Neuronal stem cell (in vitro differentiated cells): ENCODE results near the gene MET.

Experiments
- DNase-seq: peaks from one replicate; pipeline ENCODE4 v3.0.0-alpha.2; 2013; ENCODE audit warnings: low spot score
- H2AFZ ChIP-seq: one replicate; pipeline ENCODE4 v1.6.1; 2013; ENCODE audit warnings: mild to moderate bottlenecking, low read length, inconsistent platforms
- H2AK5ac ChIP-seq: 2 replicates; pipeline ENCODE4 v1.6.1; 2013; ENCODE audit warnings: low read depth, mild to moderate bottlenecking, inconsistent platforms, low read length, moderate library complexity, mixed read lengths
- H2BK120ac ChIP-seq: 2 replicates; pipeline ENCODE4 v1.6.1; 2013; ENCODE audit warnings: low read depth, mild to moderate bottlenecking, inconsistent platforms, low read length, moderate library complexity, mixed read lengths
- H2BK12ac ChIP-seq: one replicate; pipeline ENCODE4 v1.6.1; 2013; ENCODE audit warnings: low read length, inconsistent platforms
- H2BK15ac ChIP-seq: 2 replicates; pipeline ENCODE4 v1.6.1; 2013; ENCODE audit warnings: mild to moderate bottlenecking, low read length, inconsistent platforms, mixed read lengths
- H2BK5ac ChIP-seq: one replicate; pipeline ENCODE4 v1.6.1; 2013; ENCODE audit warnings: inconsistent platforms, mild to moderate bottlenecking, low read length, moderate library complexity
- H3K14ac ChIP-seq: one replicate; pipeline ENCODE4 v1.6.1; 2013; ENCODE audit warnings: low read length, inconsistent platforms
- H3K18ac ChIP-seq: 2 replicates; pipeline ENCODE4 v1.6.1; 2013; ENCODE audit warnings: low read length, inconsistent platforms
- H3K23ac ChIP-seq: 2 replicates; pipeline ENCODE4 v1.6.1; 2013; ENCODE audit warnings: low read depth, mild to moderate bottlenecking, mixed read lengths, low read length, inconsistent platforms; ENCODE audit not compliant: poor library complexity
- H3K27ac ChIP-seq: replicated peaks from 3 replicates; pipeline ENCODE4 v1.5.1; 2013; ENCODE audit warnings: low read length, inconsistent platforms
- H3K27me3 ChIP-seq, 3 experiments: 2 replicates each; pipeline ENCODE4 v1.6.1; 2013; ENCODE audit warnings: low read length in 3 of 3, mild to moderate bottlenecking in 2 of 3, inconsistent platforms in 1 of 3, low read depth in 1 of 3, mixed read lengths in 1 of 3, moderate library complexity in 1 of 3; ENCODE audit not compliant: control insufficient read depth in 3 of 3, insufficient read depth in 3 of 3
- H3K36me3 ChIP-seq, 2 donors: replicated peaks in 1 of 2; 2 replicates each; pipeline ENCODE4 v1.6.1; 2013; ENCODE audit warnings: low read length in 2 of 2; ENCODE audit not compliant: control insufficient read depth in 2 of 2, insufficient read depth in 2 of 2
- H3K4ac ChIP-seq: 2 replicates; pipeline ENCODE4 v1.6.1; 2013; ENCODE audit warnings: inconsistent platforms, mild to moderate bottlenecking, low read length, moderate library complexity
- H3K4me1 ChIP-seq, 2 donors: 1 replicate in 1 of 2; 2 replicates in 1 of 2; pipeline ENCODE4 v1.6.1; 2013; ENCODE audit warnings: low read length in 2 of 2, low read depth in 1 of 2; ENCODE audit not compliant: control insufficient read depth in 2 of 2, insufficient read depth in 1 of 2
- H3K4me2 ChIP-seq: one replicate; pipeline ENCODE4 v1.6.1; 2013; ENCODE audit warnings: mild to moderate bottlenecking, low read length, inconsistent platforms; ENCODE audit not compliant: insufficient read depth, poor library complexity, severe bottlenecking
- H3K4me3 ChIP-seq, 2 donors: 2 replicates each; pipeline ENCODE4 v1.5.1; 2013; ENCODE audit warnings: low read length in 2 of 2, mild to moderate bottlenecking in 2 of 2, inconsistent platforms in 1 of 2, moderate library complexity in 1 of 2
- H3K79me1 ChIP-seq: one replicate; pipeline ENCODE4 v1.6.1; 2013; ENCODE audit warnings: low read depth, mild to moderate bottlenecking, inconsistent platforms, low read length, moderate library complexity
- H3K9ac ChIP-seq: one replicate; pipeline ENCODE4 v1.6.1; 2013; ENCODE audit warnings: mild to moderate bottlenecking, low read depth, low read length, inconsistent platforms; ENCODE audit not compliant: poor library complexity
- H3K9me3 ChIP-seq, 2 donors: replicated peaks in 1 of 2; 2 replicates each; pipeline versions ENCODE3 to v1.6.1; 2013; ENCODE audit warnings: low read length in 2 of 2, mild to moderate bottlenecking in 2 of 2, inconsistent platforms in 1 of 2, low read depth in 1 of 2, mixed read lengths in 1 of 2, moderate library complexity in 1 of 2; ENCODE audit not compliant: control insufficient read depth in 2 of 2, insufficient read depth in 1 of 2
- H4K8ac ChIP-seq: one replicate; pipeline ENCODE4 v1.6.1; 2013; ENCODE audit warnings: low read depth, mild to moderate bottlenecking, inconsistent platforms, low read length, moderate library complexity
- H4K91ac ChIP-seq: one replicate; pipeline ENCODE4 v1.6.1; 2013; ENCODE audit warnings: low read length, low read depth, mild to moderate bottlenecking, inconsistent platforms; ENCODE audit not compliant: poor library complexity
- WGBS, 2 donors: extraction: QIAGEN DNeasy Blood & Tissue Kit; methylation state at CpG; one replicate each; pipeline ENCODE4 v1.1.7; 2013; ENCODE audit warnings: missing lambda C conversion rate in 2 of 2, mixed read lengths in 1 of 2; ENCODE audit not compliant: insufficient read length in 2 of 2, insufficient replicate concordance in 1 of 2; ENCODE audit errors: extremely low coverage in 2 of 2; 5-methylcytosine and 5-hydroxymethylcytosine counted together

Gene MET

GRCh38 chr7:116776610-116777289, 104.8 kb downstream of the MET start:
- Histone ChIP-seq H3K4ac (no peak overlapping the region), H3K4me1 (peaks cover 0 to 2% of the 10 kb centered on the region in 2 donors), H3K79me1 (no peaks in the 10 kb centered on the region), H4K8ac (no peak overlapping the region), H3K4me3 (no peak overlapping the region), H2AK5ac (no peak overlapping the region), H3K14ac (no peak overlapping the region), H3K23ac (no peak overlapping the region), H2BK12ac (no peak overlapping the region), H2BK120ac (no peak overlapping the region), H2BK15ac (no peak overlapping the region), H3K27ac (no peak overlapping the region), H3K18ac (no peak overlapping the region), H2AFZ (no peak overlapping the region), H2BK5ac (no peak overlapping the region), H3K4me2 (no peak overlapping the region), H4K91ac (no peak overlapping the region), H3K36me3 (peaks cover 0 to 2% of the 10 kb centered on the region in 2 donors), H3K9ac (no peak overlapping the region), H3K27me3 (peaks cover 0 to 2% (median 0%) of the 10 kb centered on the region in 3 experiments), H3K9me3 (no peaks in the 10 kb centered on the region)
- WGBS, 2 donors = no CpG with 5 or more reads among the region's 3 CpGs
- DNase-seq = no peak

GRCh38 chr7:116777651-116778281, 105.8 kb downstream of the MET start:
- no peak overlapping the region for H2BK120ac ChIP-seq
- no peak overlapping the region for H2BK5ac ChIP-seq
- no peak overlapping the region for H2BK15ac ChIP-seq
- H3K27ac ChIP-seq = no peak overlapping the region
- no peaks in the 10 kb centered on the region for H3K79me1 ChIP-seq
- H2AFZ ChIP-seq = no peak overlapping the region
- no peak for DNase-seq
- H3K18ac ChIP-seq = no peak overlapping the region
- H3K23ac ChIP-seq = no peak overlapping the region
- H3K4me3 ChIP-seq = no peak overlapping the region
- no peak overlapping the region for H4K91ac ChIP-seq
- H4K8ac ChIP-seq = no peak overlapping the region
- no CpG with 5 or more reads among the region's 3 CpGs for WGBS, 2 donors
- no peaks in the 10 kb centered on the region for H3K9me3 ChIP-seq
- H3K4me2 ChIP-seq = no peak overlapping the region
- H3K4ac ChIP-seq = no peak overlapping the region
- H3K4me1 ChIP-seq = peaks cover 5 to 7% of the 10 kb centered on the region in 2 donors
- no peak overlapping the region for H3K14ac ChIP-seq
- H3K9ac ChIP-seq = no peak overlapping the region
- H2AK5ac ChIP-seq = no peak overlapping the region
- H3K36me3 ChIP-seq = peaks cover 0 to 2% of the 10 kb centered on the region in 2 donors
- peaks cover 0 to 2% (median 0%) of the 10 kb centered on the region in 3 experiments for H3K27me3 ChIP-seq
- no peak overlapping the region for H2BK12ac ChIP-seq

DNA sequence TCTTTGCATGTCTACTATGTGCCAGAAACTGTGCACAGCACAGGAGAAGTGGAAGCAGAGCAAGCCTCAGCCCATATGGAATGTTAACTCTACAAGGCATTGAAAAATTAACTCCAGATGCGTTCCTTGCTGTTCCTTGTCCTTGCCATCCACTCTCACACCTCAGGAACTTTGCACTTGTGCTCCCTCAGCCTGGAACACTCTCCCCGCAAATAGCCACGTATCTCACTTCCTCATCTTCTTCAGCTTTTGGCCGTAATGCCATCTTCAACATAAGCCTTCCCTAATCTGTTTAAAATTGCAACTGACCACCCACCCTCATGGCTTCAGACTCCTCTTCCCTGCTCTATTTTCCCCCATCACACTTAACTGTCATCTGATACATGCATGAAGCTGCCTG, 107.2 kb downstream of the MET start:
- Histone ChIP-seq H2BK5ac (no peak overlapping the region), H2AFZ (no peak overlapping the region), H3K4me2 (no peak overlapping the region), H3K18ac (no peak overlapping the region), H3K27ac (no peak overlapping the region), H3K23ac (no peak overlapping the region), H2BK15ac (no peak overlapping the region), H3K14ac (no peak overlapping the region), H3K9me3 (no peaks in the 10 kb centered on the region), H4K91ac (no peak overlapping the region), H2BK120ac (no peak overlapping the region), H3K9ac (no peak overlapping the region), H3K4me3 (no peak overlapping the region), H2AK5ac (no peak overlapping the region), H2BK12ac (no peak overlapping the region), H3K4ac (no peak overlapping the region), H3K79me1 (no peaks in the 10 kb centered on the region), H3K36me3 (peaks cover 0 to 2% of the 10 kb centered on the region in 2 donors), H3K4me1 (peaks cover 5 to 7% of the 10 kb centered on the region in 2 donors), H4K8ac (no peak overlapping the region), H3K27me3 (peaks cover 0 to 2% (median 0%) of the 10 kb centered on the region in 3 experiments)
- no peak for DNase-seq
- no CpG with 5 or more reads among the region's 4 CpGs for WGBS, 2 donors

DNA sequence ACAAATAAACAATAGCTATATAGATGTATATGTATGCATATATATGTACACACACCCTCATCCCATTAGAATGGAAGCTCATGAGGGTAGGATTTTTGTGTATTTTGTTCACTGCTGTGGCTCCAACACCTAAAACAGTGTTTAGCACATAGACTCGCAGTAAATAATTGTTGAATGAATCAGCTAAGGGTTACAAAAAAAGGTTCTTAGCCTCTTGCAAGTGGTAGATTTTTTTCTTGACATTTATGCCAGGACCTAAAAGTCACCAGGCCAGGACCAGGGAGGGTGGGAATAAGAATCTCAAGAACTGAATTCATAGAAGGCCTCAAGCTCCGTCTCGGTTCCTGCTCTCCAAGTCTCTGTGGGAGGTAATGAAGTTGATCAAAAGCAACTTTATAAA, 107.9 kb downstream of the MET start:
- H2BK5ac ChIP-seq = no peak overlapping the region
- no peak overlapping the region for H2BK120ac ChIP-seq
- no CpG with 5 or more reads among the region's 3 CpGs for WGBS, 2 donors
- no peak overlapping the region for H2AK5ac ChIP-seq
- H2BK12ac ChIP-seq = no peak overlapping the region
- H3K27me3 ChIP-seq = peaks cover 0 to under 1% (median 0%) of the 10 kb centered on the region in 3 experiments
- H3K4me1 ChIP-seq = peaks cover 5 to 7% of the 10 kb centered on the region in 2 donors
- no peak overlapping the region for H3K23ac ChIP-seq
- H4K8ac ChIP-seq = no peak overlapping the region
- H3K4ac ChIP-seq = no peak overlapping the region
- H3K14ac ChIP-seq = no peak overlapping the region
- no peak overlapping the region for H3K4me3 ChIP-seq
- H3K36me3 ChIP-seq = peaks cover 0 to 2% of the 10 kb centered on the region in 2 donors
- no peaks in the 10 kb centered on the region for H3K9me3 ChIP-seq
- H3K9ac ChIP-seq = no peak overlapping the region
- no peak overlapping the region for H3K18ac ChIP-seq
- no peak overlapping the region for H4K91ac ChIP-seq
- no peak overlapping the region for H2BK15ac ChIP-seq
- no peaks in the 10 kb centered on the region for H3K79me1 ChIP-seq
- H3K4me2 ChIP-seq = no peak overlapping the region
- no peak overlapping the region for H2AFZ ChIP-seq
- H3K27ac ChIP-seq = no peak overlapping the region
- no peak for DNase-seq
